ENCODE results near the gene NPM3.
"Not testable (repeated sequence)": the region's sequence is repeated elsewhere in the genome, so short reads cannot be mapped to it uniquely, and the experiment has no call there.

The NPM3 gene

DNA sequence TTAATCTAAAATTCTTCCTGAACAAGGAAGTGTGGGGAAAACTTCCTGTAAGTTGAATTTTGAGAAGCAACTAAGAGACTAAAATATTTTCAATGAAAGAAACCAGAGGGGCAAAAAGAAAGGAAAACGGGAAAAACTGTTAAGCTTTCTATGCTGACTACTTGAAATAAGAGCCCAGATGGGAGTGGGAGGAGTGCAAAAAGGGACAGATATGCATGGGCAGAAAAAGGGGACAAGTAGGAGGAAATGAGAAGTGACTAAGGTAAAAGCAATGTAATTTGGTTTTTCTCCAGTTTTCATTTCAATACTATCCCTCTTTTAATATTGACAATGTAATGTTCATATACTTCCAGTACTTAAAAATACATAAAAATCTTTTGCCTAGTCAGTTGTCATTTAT lies 23.9 kb upstream of the NPM3 start:
- DNase-seq (ENCODE audit: low read depth in 2 of 2), result no peak

DNA sequence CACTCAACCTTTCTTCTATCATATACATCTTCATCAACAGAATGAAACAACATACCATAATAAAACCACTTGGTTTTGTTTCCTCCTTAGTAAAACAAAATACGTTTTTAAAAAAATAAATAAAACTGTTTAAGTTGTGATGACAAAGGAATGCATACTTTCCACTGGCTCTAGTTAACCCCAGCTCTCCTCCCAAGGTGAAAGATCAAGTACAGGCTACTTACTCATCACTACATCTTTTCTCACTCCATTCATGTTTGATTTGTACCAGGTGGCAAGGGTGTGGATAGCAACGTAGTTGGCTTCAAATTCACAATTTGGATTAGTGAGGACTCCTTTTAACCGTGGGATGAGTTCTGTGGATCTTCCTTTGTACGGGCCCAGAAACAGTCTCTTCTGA lies 20.3 kb upstream of the NPM3 start:
- no peak for DNase-seq (ENCODE audit: low read depth in 2 of 2)

DNA sequence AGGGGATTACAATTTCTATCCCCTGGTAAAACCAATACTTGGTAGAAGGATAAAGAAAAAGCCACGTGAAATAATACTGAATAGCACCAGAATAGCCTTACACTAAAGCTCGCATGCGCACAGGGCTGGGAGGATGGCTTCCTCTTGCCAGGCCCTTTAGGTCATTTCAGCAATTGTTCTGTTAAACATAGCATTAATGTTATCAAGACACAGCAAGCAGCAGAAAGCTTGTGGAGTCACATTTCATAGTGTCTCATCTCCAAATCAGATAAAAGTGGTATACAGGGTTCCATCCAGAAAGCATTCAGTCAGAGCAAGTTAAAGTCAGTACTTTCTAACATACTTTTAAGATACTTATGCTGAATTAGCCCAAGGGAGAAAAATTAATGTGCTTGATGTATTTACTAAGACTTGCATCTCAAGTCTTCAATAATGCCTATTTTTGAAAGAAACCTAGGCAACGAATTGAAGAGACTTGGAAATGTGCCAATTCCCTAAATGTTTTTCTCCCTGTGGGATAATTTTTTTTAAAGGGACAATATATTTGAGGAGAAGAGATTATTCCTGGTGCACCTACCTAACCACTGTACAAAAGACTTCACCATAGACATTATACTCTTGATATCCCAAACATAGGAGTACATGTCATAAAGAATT lies 14.3 kb upstream of the NPM3 start:
- no peak for DNase-seq (ENCODE audit: low read depth in 2 of 2)

DNA sequence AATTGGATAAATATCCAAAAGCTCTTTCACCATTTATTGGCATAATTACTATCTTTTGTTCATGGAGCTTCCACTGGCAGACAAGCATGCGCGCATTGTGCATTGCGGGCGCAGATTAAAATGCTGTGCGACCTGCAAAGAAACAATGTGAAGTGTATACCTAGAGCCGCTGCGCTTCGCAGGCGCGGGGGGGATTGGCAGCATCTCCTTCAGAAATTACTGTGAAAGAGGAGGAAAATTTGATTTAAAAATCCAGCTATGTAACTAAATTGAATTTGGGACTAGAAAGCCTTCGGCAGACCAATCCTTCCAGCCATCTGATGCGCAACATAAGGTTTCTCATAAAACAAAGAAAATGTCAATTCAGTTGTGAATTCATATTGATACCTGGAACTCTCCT lies 10.3 kb upstream of the NPM3 start:
- no peak for DNase-seq (ENCODE audit: low read depth in 2 of 2)

DNA sequence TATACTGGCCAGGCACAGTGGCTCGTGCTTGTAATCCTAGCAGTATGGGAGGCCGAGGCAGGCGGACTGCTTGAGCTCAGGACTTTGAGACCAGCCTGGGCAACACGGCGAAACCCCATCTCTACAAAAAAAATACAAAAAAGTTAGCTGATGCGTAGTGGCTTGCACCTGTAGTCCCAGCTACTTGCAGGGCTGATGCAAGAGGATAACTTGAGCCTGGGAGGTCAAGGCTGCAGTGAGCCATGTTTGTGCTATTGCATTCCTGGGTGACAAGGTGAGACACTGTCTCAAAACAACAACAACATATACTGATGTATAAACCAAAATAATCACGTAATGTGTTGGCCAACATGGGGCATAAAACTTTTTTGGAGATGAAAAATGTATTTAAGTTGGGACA lies 6.4 kb upstream of the NPM3 start:
- DNase-seq (ENCODE audit: low read depth in 2 of 2), result no peak

DNA sequence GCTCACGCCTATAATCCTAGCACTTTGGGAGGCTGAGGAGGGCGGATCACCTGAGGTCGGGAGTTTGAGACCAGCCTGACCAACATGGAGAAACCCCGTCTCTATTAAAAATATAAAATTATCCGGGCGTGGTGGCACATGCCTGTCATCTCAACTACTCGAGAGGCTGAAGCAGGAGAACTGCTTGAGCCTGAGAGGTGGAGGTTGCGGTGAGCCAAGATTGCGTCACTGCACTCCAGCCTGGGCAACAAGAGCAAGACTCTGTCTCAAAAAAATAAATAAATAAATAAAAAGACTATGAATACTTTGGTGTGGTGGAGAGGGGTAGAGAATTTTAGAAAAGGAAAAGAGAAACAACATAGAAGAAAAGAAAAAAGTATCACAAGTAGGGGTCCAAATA lies 6.0 kb upstream of the NPM3 start:
- DNase-seq (ENCODE audit: low read depth in 2 of 2), result not testable (repeated sequence)

DNA sequence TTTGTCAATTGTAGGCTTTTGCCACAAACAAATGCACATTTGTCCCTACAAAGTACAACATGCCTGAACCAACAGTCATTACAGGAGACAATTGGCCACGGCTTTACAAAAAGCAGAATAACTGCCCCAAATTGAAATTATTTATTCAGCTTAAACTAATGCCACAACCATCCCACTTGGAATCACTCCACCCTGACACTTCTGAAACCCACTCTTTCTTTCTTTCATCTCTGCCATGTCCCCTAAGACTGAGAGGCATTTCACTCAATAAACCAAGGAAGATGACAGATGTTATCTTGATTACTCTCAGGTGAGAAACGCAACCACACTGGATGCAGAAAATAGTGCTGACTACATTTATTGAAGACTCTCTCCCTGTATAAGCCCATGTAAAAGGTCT lies 2.6 kb upstream of the NPM3 start:
- DNase-seq (ENCODE audit: low read depth in 2 of 2), result no peak

DNA sequence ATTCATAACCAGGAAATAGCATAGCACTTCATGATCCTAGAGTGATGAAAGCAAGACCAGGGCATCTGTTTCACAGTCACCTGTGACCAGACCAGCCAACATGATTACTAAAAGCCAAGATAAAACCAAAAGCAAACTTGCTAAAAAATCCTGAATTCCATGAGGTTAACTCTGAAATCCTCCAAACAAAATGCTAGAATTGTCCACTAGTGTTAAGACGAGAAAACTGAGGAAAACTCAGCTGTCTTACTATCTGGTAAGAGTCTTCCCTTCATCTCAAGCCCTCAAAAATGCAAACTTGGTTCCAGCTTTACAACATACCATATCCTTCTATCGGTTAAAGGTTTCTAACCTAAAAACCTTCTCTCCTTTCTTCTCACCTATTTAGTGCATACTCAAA lies 1.3 kb upstream of the NPM3 start:
- DNase-seq (ENCODE audit: low read depth in 2 of 2), result no peak

DNA sequence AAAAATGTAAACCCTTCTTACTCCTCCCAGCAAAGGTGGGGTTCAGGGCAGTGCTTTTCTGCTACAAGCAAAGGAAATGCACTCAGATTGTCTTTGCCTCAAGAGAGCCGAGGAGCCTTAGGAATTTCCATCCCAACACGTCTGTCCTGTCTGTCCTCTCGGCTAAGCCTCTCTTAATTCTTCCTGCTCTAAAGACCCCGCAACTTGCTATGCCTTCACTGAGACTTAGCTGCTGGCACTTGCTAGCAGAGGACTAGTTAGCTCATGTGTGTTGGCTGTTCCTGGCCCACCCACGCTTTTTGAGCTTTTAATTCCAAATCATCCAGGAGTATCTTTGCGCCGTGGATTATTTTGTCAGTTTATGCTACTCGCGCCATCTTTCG lies 481 bp upstream of the NPM3 start:
- DNase-seq (ENCODE audit: low read depth in 2 of 2), result no peak

DNA sequence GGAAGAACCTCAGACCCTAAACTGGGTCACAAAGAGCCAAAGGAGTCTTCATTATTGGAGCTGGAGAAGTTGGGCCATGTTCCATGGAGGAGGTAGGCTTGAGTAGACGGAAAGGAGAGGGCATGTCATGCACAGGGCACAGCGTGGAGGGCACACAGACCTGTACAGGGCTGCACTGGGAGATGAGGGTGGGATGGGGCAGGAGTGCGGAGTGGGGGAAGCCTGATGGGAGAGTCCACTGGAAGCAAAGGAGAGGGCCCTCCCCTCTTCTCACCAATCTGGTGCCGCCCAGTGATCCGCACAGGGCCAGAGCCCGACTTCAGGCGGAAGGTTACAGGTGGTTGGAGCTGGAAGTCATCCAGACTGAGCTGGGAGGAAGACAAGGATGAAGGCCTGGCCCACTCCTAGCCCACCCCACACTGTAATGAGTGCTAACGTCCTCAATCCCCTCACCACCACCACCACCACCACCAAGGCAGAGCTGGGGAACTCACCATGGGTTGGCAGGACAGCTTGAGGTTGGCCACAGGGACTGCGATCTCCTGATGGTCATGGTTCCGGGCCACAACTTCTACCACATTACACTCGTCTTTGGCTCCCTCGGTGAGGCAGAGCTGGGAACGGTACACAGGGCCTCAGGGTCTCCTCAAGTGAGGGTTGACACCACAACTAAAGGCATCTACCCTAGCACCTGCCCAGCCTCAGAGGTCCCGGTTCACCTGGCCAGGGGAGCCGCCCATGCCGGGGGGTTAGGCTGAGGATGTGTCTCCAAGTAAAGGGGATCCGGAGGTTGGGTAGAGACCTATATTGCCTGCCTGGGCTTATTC lies 1.0 kb downstream of the NPM3 start:
- DNase-seq (ENCODE audit: low read depth in 2 of 2), result no peak

DNA sequence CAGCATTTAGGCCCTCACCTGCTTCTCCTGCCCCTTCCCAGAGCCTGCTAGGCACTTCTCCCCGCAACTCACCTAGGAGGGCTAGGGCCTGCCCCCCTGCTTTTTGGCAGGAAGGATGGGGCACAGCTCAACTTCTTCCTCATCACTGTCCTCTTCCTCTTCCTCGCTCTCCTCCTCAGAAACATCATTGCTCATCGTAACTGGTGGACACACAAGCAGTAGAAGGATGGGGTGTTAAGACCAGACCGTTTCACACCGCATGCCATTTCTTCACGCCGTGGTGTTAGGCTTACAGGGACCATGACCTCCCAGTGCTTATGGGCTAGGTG lies 1.6 kb downstream of the NPM3 start:
- no peak for DNase-seq (ENCODE audit: low read depth in 2 of 2)

DNA sequence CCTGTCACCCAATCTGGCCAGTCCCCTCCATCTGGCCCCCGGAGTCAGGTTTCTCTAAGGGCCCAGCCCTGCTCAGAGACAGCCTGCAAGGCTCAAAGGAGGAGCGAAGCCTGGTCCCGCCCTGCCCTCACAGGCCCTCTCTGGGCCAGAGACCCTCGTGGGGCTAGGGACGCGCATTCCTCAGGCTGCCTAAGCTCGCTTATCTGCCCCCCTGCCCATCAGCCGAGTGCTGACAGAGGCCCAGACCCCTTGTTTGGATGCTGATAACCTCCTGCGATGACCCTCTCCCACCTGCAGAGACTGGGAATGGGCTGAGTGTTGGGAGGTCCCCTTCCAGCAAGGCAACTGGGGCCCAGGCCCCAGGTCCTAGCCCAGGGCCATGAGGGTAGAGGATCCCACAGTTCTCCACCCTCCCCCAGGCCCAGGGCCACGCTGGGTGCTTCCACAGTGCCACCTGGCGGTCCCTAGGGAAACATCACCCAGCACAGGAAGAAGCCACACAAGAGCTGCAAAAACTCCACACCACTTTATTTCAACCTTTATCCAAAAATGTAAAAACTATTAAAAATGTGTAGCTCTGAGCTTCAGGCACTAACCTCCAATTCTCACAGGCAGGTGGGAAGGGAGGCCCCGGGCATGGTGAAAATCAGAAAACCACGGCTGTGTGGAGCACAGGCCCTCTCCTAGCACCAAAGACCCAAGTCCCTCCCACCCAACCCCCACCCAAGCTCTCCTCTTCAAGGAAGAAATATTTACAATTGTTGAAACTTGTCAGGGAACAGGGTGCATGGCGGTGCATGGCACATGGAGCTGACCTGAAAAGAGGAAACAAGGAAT lies 2.2 kb downstream of the NPM3 start:
- peak; percentile 34 to 51 for DNase-seq (ENCODE audit: low read depth in 2 of 2)

DNA sequence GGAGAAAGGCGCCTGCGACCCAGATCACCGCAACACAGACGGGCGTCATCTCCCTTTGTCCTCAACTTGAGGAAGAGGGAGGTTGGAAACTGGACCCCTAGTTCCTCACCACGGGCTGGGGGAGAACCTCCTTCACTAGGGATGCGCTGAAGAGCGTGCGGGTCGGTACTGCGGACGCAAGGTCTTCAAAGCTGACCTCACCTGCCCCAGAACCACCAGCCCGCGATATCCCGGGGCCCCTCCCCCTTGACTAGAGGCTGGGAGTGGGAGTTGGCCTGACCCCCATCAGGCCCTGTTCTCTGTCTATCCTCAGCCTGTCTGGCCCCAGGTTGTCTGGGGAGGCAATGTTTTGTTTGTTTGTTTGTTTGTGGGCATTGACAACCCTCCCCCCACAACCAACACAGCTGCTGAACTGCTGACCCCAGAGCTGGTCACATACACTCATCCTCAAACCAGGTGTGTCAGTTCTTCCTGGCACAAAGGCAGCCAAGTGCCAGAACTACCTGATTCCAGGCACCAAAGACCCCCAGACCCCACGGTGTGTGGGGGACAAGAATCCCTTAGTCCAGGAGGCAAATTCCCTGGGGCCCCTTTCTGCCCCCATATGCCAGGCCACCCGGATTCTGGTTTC lies 2.9 kb downstream of the NPM3 start:
- no peak for DNase-seq (ENCODE audit: low read depth in 2 of 2)

DNA sequence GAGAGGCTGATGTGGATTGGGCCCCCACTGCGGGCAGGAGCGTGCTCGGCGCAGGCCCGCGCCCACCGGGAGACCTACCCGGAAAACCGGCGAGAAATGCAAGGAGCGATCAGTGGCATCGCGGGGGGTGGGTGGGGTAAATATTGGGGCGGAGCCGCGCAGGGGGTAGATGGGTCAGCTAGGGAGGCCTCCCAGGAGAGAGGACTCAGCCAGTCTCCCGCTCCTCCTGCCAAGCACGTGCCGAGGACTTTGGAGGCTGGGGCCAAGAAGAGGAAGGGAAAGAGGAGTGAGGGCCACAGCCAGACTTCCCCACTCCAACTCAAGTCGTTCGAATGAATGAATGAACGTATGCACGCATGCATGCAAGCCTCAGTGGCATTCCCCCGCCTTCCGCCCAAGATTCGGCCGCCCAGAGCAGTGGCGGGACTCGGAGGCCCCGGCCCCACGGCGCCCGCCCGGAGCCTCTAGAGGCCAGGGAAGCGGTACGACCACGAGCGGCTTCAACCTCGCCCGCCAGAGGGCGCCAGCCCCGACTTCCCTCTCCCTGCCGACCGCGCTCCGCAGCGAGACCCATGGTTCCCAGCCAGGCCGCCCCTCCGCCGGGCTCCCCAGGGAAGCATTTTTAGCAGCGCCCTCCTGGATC lies 3.6 kb downstream of the NPM3 start:
- peak; percentile 63 to 74 for DNase-seq (ENCODE audit: low read depth in 2 of 2)

DNA sequence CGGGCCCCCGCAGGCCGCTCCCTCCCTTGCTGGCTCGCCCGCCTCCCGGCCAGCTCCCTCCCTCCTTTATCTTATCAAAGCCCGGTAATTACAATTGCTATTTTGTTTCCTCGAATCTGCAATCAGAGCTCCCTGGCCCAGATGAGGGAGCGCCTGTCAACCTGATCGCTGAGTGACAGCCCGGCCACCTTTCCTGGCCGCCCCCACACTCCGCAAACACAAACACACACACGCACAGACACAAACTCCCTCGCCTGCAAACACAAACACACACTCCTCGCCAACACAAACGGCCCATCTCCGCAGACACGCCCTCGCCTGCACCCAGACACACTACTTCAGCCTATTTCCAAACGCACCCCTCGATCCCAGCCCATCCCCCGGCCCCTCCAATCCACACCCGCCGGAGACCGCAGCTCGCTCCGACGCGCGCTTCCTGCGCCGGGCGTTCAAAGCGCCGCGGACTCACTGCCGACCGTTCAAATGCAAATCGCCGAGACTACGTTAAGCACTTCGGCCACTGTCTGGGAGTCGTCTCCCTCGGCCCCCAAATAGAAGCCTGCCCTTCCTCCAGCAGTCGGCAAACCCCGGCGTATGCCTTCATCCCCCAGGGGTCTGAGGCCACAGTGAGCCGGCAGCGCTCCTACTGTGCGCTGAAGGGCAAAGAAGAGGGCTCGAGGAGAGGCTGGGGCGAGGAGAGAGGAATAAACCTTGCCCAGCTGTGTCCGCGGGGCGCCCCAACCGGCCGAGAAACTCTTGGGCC lies 4.3 kb downstream of the NPM3 start:
- no peak for DNase-seq (ENCODE audit: low read depth in 2 of 2)

DNA sequence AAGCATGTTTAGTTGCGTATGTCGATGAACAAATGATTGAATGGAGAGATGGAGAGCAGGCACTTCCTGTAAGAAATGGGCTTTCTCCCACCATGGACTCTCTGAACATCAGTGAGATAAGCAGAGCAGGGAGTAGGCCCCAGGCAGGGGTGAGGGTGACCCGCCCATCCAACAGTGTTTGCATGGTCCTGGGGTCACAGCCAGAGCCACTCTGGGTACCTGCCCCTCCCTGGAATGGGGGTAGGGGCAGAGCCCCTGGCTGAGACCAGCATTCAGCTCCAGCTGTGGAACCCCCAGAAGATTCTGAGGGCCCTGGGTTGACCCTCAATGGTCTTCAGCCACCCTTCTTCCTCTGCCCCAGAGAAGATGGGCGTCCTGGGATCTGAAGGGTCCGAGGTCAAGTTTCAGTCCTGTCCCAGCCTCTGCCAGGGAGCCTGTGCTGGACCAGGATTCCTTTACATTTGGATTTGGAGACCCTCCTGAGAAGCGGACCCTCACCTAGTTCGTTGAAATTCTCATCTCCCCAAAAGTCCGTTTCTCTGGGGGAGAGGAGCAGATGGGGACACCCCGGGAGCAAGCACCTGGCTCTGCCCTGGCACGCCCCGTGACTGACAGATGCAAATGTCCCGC lies 5.0 kb downstream of the NPM3 start:
- no peak for DNase-seq (ENCODE audit: low read depth in 2 of 2)

DNA sequence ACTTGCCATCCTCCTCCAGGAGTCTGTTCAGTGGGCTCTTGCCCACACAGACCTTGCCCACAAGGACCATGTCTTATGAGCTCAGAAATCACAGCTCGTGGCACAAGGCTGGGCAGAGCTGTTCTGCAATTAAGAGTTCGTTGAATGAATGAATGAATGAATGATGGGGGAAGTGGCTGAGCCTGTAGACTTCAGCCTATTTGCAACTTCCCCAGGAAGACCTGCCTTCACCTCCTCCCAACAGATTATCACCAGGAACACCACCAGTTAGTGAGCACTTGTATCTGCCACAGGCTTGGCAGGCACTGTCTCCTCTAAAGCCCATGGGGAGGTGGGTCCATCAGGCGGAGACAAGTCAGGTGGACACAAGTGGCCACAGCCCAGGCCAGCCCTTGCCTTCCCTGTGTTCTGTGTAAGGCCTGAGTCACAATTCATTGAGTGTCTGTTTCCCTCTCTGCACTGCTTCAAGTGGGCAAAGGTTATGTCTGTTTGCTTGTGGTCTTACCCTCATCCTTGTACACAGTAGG lies 5.6 kb downstream of the NPM3 start:
- no peak for DNase-seq (ENCODE audit: low read depth in 2 of 2)

DNA sequence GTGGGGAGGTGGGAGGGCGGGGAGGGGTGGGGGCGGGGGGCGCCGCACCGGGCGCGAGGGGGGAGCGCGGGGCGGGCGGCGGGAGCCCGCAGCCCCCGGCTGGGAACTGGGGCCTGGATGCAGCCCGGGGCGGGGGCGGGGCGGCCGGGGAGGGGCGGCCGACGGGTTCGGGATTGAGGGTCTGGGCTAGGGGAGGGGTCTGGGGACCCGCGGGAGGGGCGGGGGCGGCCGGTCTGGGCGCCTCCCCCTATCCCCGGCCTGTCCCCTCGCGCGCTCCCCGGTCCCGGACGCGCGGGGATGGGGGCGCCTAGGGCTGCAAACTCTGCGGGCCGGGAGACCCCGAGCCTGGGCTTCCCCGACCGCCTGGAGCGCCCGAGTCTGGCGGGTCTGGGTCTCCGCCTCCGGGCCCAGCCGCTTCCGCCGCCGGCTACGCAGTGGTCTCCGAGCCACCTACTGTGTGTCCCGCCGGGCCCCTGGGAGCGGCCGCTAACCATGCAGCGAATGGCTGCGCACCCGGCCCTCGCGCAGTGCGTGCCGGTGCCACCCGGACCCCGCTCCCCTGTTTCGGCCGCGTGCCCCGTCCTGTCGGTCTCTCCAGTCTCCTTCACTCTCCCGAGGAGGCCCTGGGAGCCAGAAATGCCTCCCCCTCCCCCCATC lies 7.0 kb downstream of the NPM3 start:
- DNase-seq (ENCODE audit: low read depth in 2 of 2), result no peak

DNA sequence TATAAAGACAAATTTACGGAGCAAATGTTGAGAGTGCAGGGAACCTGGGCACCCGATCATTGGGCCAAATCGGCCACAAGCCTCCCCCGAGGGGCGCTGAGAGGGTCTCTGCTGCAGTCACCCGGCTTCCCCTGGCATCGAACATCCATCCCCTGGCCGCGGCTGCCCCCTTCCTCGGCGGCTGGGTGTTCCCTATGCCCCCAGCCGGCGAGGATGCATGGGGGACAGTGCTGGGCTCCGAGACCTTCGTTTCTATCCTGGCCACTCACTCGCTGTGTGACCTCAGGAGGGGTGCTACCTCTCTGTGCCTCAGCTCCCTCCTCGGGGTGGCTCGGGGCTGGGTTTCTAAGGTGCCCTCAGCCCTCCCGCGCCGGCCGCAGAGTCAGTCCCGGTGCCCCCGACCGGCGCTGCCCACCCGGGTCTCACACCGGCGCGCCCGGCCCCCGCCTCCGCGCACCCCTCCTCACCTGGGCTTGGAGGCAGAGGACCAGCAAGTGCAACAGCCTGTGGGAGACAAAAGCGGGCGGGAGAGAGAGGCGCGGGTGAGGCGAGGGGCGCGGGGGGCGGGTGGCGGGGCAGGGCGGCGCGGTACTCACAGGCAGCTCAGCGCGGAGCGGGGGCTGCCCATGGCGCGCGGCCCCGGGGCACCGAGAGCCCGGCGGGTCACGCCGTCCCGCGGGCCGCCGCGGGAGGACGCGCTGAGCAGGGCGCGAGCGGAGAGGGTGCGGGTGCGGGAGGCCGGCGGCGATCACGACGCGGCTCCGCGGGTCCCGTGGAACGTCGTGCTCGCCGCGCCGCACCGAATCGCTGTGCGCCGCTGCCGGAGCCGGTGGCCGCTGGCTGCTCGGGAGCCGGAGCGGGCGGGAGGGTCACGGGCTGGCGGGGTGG lies 7.7 kb downstream of the NPM3 start, which contains the start of gene FGF8:
FGF8 (minus strand) TSS at position 842 of the 888 bp plus-strand sequence; CDS start at position 628, 214 bp downstream.
- DNase-seq (ENCODE audit: low read depth in 2 of 2), result no peak

Data from stimulated activated CD8-positive, alpha-beta memory T cell treated with anti-CD3 and anti-CD28 coated beads, Interleukin-7, amount 100 ng/mL, for 1 hour (primary cell).